GM12878 (cell line): ENCODE measurements around the gene SORBS2. TPM values are rescaled to one million over a fixed set of nuclear protein-coding genes. Genes with fewer than 3 reads are reported as not detected.

Experiments
- ATAC-seq: fragments of 200-7000 bp; cut with Tn5 transposase; 3 replicates; pipeline ENCODE4 v1.9.1; 2020; ENCODE audit warnings: mild to moderate bottlenecking, moderate library complexity
- BruUV-seq: library from RNA; stranded (reverse); fragments of 400-500 nt; replicated peaks from 2 replicates; lab custom pipeline; 2021; lab: Mats Ljungman, UMichigan
- CTCF ChIA-PET: fragments of 300-600 bp; sonication (Branson Sonifier 250); formaldehyde crosslinking; extraction: SDS; loops from one replicate; lab custom pipeline; 2021; ENCODE audit warnings: inconsistent platforms; lab: Yijun Ruan, JAX
- POLR2A ChIA-PET: fragments of 350-600 bp; formaldehyde crosslinking; extraction: SDS; loops from one replicate; lab custom pipeline; 2021; ENCODE audit warnings: inconsistent platforms; lab: Charles Lee
- RAD21 ChIA-PET: fragments of 300-600 bp; sonication (Branson Sonifier 250); formaldehyde crosslinking; loops from one replicate; lab custom pipeline; 2023; ENCODE audit warnings: antibody characterized with exemption; ENCODE audit not compliant: unreplicated experiment; lab: Charles Lee
- SMC1A ChIA-PET: fragments of 300-600 bp; sonication (Branson Sonifier 250); formaldehyde crosslinking; loops from one replicate; lab custom pipeline; 2023; ENCODE audit not compliant: unreplicated experiment, uncharacterized antibody; lab: Charles Lee
- DNase-seq: peaks from one replicate; pipeline ENCODE4 v3.0.0-alpha.2; 2011; ENCODE audit warnings: low read depth, low spot score
- FAIRE-seq: peaks from 3 replicates; lab custom pipeline; 2011; peaks lifted over from hg19 to GRCh38; lab: Jason Lieb, UNC
- H2AFZ ChIP-seq: 2 replicates; pipeline ENCODE4 v1.6.0; 2011; ENCODE audit warnings: low read depth, low read length, control low read depth; ENCODE audit not compliant: control insufficient read depth
- H3K27ac ChIP-seq: 2 replicates; pipeline ENCODE4 v1.5.1; 2011; ENCODE audit warnings: control low read depth; ENCODE audit not compliant: control insufficient read depth, insufficient read depth
- H3K27me3 ChIP-seq, 2 experiments: replicated peaks in 1 of 2; 2 replicates each; pipeline versions ENCODE4 v1.6.0 to v1.6.1; 2011; ENCODE audit warnings: low read length in 1 of 2; ENCODE audit not compliant: control insufficient read depth in 2 of 2, insufficient read depth in 2 of 2
- H3K36me3 ChIP-seq, 2 experiments: 2 replicates each; pipeline ENCODE4 v1.5.1; 2011; ENCODE audit warnings: low read length in 1 of 2; ENCODE audit not compliant: control insufficient read depth in 2 of 2, insufficient read depth in 2 of 2
- H3K4me1 ChIP-seq: 2 replicates; pipeline ENCODE4 v1.6.1; 2011; ENCODE audit warnings: mild to moderate bottlenecking, low read length, moderate library complexity, mixed read lengths; ENCODE audit not compliant: control insufficient read depth, insufficient read depth
- H3K4me2 ChIP-seq: 2 replicates; pipeline ENCODE4 v1.6.0; 2011; ENCODE audit warnings: control low read depth; ENCODE audit not compliant: control insufficient read depth, insufficient read depth
- H3K4me3 ChIP-seq: fragments of 200-600 bp; sonication (generic); 2 replicates; pipeline ENCODE4 v1.5.1; 2016
- H3K79me2 ChIP-seq: 2 replicates; pipeline ENCODE4 v1.6.0; 2011; ENCODE audit warnings: low read length; ENCODE audit not compliant: control insufficient read depth, insufficient read depth
- H3K9ac ChIP-seq: 2 replicates; pipeline ENCODE4 v1.8.0; 2011; ENCODE audit warnings: low read length, control low read depth, mixed read lengths; ENCODE audit not compliant: control insufficient read depth, insufficient read depth
- H3K9me3 ChIP-seq: replicated peaks from 3 replicates; pipeline ENCODE4 v1.5.1; 2011; ENCODE audit warnings: mild to moderate bottlenecking, low read length; ENCODE audit not compliant: control insufficient read depth, insufficient read depth
- H4K20me1 ChIP-seq: 2 replicates; pipeline ENCODE4 v1.6.0; 2011; ENCODE audit not compliant: control insufficient read depth, insufficient read depth
- CHD1 ChIP-seq: IDR thresholded peaks from 2 replicates; pipeline ENCODE4 v1.6.1; 2012; ENCODE audit warnings: low read depth, low read length, improper control_type of control experiment
- ETV6 ChIP-seq, 2 experiments: fragments of 450-650 bp in 1 of 2; IDR thresholded peaks in 1 of 2; conservative IDR thresholded peaks in 1 of 2; 2 replicates each; pipeline ENCODE4 v1.6.1; 2014; ENCODE audit warnings: antibody characterized with exemption in 1 of 2, borderline replicate concordance in 1 of 2, low read depth in 1 of 2, mild to moderate bottlenecking in 1 of 2, moderate library complexity in 1 of 2
- MEF2A ChIP-seq: IDR thresholded peaks from 2 replicates; pipeline ENCODE4 v1.6.1; 2011; ENCODE audit warnings: low read depth, mild to moderate bottlenecking, low read length, moderate library complexity; ENCODE audit not compliant: insufficient read depth
- POLR2AphosphoS2 ChIP-seq: IDR thresholded peaks from 2 replicates; pipeline ENCODE4 v1.6.1; 2011; ENCODE audit warnings: low read depth, mild to moderate bottlenecking, low read length, improper control_type of control experiment, moderate library complexity
- RBBP5 ChIP-seq: fragments of 200-600 bp; sonication (generic); conservative IDR thresholded peaks from 2 replicates; pipeline ENCODE4 v1.6.1; 2016
- STAT3 ChIP-seq: IDR thresholded peaks from 2 replicates; pipeline ENCODE4 v1.6.1; 2011; ENCODE audit warnings: low read depth, low read length, improper control_type of control experiment
- SUPT20H ChIP-seq: IDR thresholded peaks from 2 replicates; pipeline ENCODE4 v1.6.1; 2011; ENCODE audit warnings: low read depth, mild to moderate bottlenecking, low read length, moderate library complexity, borderline replicate concordance; ENCODE audit not compliant: control insufficient read depth
- TCF12 ChIP-seq: IDR thresholded peaks from 2 replicates; pipeline ENCODE4 v1.6.1; 2011; ENCODE audit warnings: low read depth, mild to moderate bottlenecking, low read length
- WRNIP1 ChIP-seq: IDR thresholded peaks from 2 replicates; pipeline ENCODE4 v1.6.1; 2011; ENCODE audit warnings: low read depth, low read length, improper control_type of control experiment, borderline replicate concordance
- WGBS: methylation state at CpG from one replicate; pipeline ENCODE4 v1.1.6; 2016; ENCODE audit warnings: low lambda C conversion rate; ENCODE audit not compliant: insufficient replicate concordance, insufficient coverage; ENCODE audit errors: missing lambda C conversion rate; 5-methylcytosine and 5-hydroxymethylcytosine counted together
- in situ Hi-C: fragments of 300-500 bp; cut with MboI; formaldehyde crosslinking; loops from 9 replicates; pipeline ENCODE4 v1.14.3; 2018; ENCODE audit warnings: mixed read lengths
- intact Hi-C: fragments of 100-400 bp; cut with micrococcal nuclease; formaldehyde crosslinking; loops from one replicate; pipeline ENCODE4 v1.14.2; 2022; ENCODE audit not compliant: unreplicated experiment
- polyA plus RNA-seq, 11 experiments: library from polyadenylated mRNA; depleted of rRNA in 4 of 11; unstranded in 6 of 11; stranded (reverse) in 5 of 11; fragments of >200 nt; fragmentation: Nextera tagmentation in 4 of 11; fragmentation: Illumina TruSeq in 1 of 11; extraction: Ambion mirVana in 4 of 11; extraction: Trizol in 1 of 11; gene quantifications; 1 replicate in 1 of 11; 2 replicates in 10 of 11; pipeline versions ENCODE4 v1.2.1 to v1.2.3, GENCODE V29; 2011 to 2016; ENCODE audit warnings: inconsistent platforms in 2 of 11, missing spikeins in 2 of 11, low read depth in 1 of 11
- total RNA-seq, 4 experiments: library from RNA; depleted of rRNA in 3 of 4; stranded (reverse); fragments of >200 nt in 3 of 4; fragmentation: Illumina TruSeq in 1 of 4; extraction: Trizol in 1 of 4; gene quantifications; 2 replicates each; pipeline versions ENCODE4 v1.2.1 to v1.2.3, GENCODE V29; 2013 to 2021
- TF ChIP-seq, protein P1 (sequence below): IDR thresholded peaks from 2 replicates; pipeline ENCODE4 v1.6.1; 2012; ENCODE audit warnings: low read length, inconsistent platforms
- TF ChIP-seq, protein P2 (sequence below): IDR thresholded peaks from 2 replicates; pipeline ENCODE4 v1.6.1; 2012; ENCODE audit warnings: low read depth, low read length, improper control_type of control experiment

Gene SORBS2
- total and polyA plus RNA-seq, 10 of the 15 experiments (the other 5 are each of a cell fraction or from before 2014, with no cell fraction given) = 0.06 to 3.0 (median 0.79) TPM

DNA sequence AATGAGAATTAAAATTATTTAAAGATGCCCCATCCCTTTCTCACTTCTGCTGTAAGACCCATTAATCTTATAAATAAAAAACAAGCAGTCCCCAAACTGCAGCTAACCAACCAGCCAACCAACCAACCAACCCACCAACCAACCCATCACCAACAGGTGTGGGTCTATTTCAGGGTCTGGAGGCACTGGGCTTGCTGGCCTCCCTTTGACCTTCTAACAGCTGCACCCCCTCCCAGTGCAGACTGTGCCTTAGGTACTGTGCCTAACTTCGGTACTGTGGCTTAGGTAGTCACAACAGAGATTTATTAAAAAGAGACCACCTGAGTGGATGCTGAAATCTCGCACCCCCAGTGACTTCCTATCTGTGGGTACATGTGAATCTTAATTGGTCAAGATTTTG lies 128.1 kb downstream of the SORBS2 start (continued):
- no peak for TF ChIP-seq SUPT20H

DNA sequence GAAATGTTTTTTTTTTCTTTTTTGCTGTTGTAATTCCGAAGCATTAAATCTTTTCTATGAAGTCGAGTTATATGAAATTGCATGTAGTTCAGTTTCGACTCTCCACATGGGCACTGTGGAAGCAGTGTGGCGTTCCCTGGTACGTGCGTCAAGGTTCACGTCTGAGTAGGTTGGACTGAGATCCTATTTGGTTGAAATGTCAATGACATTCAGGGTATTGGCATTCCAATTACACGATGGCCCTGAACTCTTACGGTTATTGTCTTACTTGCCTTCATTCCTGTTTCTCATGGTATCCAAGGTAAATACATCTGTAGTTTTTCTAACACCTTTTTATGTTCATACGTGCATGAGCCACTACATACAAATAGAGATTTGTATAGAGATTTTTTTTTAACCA lies 128.8 kb downstream of the SORBS2 start:
- WGBS = 38% methylated on average over 10 of the region's 10 CpGs
- TF ChIP-seq MEF2A (no peak), ETV6 (conservative IDR thresholded peaks at IDR 0.05 in 1 of 2, IDR thresholded peaks at IDR 0.05 in 1 of 2; ENCODE audit: borderline replicate concordance in 1 of 2, low read depth in 1 of 2) (no peak), STAT3 (no peak), CHD1 (no peak), TCF12 (no peak), POLR2AphosphoS2 (no peak), RBBP5 (no peak), WRNIP1 (no peak)
- TF ChIP-seq, protein P1, sequence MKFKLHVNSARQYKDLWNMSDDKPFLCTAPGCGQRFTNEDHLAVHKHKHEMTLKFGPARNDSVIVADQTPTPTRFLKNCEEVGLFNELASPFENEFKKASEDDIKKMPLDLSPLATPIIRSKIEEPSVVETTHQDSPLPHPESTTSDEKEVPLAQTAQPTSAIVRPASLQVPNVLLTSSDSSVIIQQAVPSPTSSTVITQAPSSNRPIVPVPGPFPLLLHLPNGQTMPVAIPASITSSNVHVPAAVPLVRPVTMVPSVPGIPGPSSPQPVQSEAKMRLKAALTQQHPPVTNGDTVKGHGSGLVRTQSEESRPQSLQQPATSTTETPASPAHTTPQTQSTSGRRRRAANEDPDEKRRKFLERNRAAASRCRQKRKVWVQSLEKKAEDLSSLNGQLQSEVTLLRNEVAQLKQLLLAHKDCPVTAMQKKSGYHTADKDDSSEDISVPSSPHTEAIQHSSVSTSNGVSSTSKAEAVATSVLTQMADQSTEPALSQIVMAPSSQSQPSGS = no peak
- TF ChIP-seq, protein P2, sequence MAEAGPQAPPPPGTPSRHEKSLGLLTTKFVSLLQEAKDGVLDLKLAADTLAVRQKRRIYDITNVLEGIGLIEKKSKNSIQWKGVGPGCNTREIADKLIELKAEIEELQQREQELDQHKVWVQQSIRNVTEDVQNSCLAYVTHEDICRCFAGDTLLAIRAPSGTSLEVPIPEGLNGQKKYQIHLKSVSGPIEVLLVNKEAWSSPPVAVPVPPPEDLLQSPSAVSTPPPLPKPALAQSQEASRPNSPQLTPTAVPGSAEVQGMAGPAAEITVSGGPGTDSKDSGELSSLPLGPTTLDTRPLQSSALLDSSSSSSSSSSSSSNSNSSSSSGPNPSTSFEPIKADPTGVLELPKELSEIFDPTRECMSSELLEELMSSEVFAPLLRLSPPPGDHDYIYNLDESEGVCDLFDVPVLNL = no peak
- ChIA-PET SMC1A (no interaction called here), CTCF (no interaction called here), RAD21 (no interaction called here), POLR2A (no interaction called here)
- no peak for ATAC-seq
- no peaks in the 10 kb centered on the region for H3K79me2 ChIP-seq
- intact Hi-C loops = no loop called here
- no peaks in the 10 kb centered on the region for H3K27me3 ChIP-seq
- H3K9me3 ChIP-seq = no peaks in the 10 kb centered on the region
- in situ Hi-C loops = no loop called here
- no peak overlapping the region for H3K9ac ChIP-seq
- no peak overlapping the region for H3K4me2 ChIP-seq
- no peaks in the 10 kb centered on the region for H3K36me3 ChIP-seq
- H3K4me3 ChIP-seq = no peak overlapping the region
- H4K20me1 ChIP-seq = no peaks in the 10 kb centered on the region
- H3K4me1 ChIP-seq = no peaks in the 10 kb centered on the region
- H2AFZ ChIP-seq = no peak overlapping the region
- no peak overlapping the region for H3K27ac ChIP-seq
- no peak for DNase-seq
- no TSS peak for BruUV-seq
- FAIRE-seq = no peak
